HG02642 (cell line): ENCODE results near the gene FHIT.
"Not testable (repeated sequence)": the region's sequence is repeated elsewhere in the genome, so short reads cannot be mapped to it uniquely, and the experiment has no call there.

ENCODE experiments used
- ATAC-seq: cut with Tn5 transposase; IDR thresholded peaks from one replicate; pipeline ENCODE4 v1.9.1; 2021; ENCODE audit warnings: mild to moderate bottlenecking; ENCODE audit not compliant: unreplicated experiment, poor library complexity

The FHIT gene

DNA sequence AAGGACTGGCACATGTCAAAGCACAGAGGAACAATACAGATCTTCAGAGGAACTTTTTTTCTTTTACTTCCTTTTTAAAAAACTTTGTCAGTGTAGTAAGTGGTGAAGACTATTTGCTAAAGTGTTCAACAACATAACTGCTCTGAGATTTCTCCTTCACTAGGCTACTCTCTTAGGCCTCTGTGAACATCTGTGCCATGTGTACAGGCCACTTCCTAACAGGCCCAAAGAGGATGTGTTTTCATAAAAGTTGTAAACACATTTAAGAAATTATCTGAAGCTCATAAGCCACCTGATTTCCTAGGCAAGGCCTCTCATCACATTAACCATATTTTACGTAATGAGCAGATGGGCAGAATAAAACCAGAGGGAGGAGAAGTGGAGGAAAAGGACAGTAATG is 235.4 kb downstream of the FHIT start:
- no peak for ATAC-seq

DNA sequence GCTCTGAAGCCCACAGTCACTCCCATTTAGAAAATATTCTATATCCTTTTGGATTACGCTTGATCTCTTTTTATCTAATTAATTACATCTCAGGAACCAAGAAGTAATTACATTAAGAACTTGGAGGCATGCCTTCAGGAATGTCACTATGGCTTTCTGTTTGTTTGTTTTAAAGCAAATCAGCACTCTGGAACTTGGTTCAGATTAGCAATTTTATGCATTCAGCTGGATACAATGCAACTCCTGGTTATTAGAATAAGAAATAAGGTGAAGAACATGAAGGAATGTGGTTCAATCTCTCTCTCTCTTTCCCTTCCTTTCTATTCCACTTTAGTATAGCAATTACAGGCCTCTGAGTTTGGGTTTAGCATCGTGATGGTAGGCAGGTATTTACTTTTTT is 235.8 kb downstream of the FHIT start:
- no peak for ATAC-seq

- no peak for ATAC-seq
Observed at GRCh38 chr3:61008998-61009380, 242.3 kb downstream of the FHIT start.

- ATAC-seq: no peak
Observed at GRCh38 chr3:61008153-61008997, 242.9 kb downstream of the FHIT start.

DNA sequence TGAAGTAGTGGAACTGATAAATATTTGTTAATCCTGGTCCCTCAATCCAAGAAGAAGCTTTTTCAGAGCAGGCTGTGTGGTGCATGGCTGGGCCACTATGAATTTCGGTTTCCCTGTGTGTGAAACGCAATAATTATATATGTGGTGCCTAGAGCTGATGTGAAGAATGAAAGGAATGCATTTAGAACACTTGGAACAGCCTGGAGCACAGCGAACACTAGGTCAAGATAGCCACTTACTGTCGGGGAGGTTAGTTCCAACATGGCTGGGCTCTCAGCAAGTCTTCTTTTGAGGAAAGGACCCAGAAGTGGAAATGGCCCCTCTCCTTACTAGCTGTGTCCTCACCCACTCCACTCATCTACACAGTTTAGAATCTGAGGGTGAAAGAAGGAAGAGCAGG is 245.7 kb downstream of the FHIT start:
- ATAC-seq: no peak

DNA sequence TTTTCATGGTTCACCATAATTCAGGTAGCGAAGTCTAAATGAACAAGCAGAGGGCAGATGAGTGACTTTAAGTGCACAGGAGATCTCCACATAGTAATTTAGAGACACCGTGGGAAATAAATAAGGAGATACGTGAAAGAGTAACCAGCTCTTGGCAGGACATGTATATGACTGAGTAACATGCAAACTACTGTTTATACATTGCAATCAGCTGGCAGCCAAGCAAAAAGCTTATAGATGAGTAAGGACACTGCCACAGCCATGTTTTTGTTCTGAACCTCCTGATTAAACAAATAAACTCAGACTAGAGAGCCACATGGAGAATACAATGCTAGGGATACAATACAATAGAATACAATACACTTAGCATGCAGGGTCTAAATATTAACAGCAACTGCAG is 252.4 kb downstream of the FHIT start:
- ATAC-seq: no peak

- no peak for ATAC-seq
Observed at GRCh38 chr3:60992395-60992794, 258.9 kb downstream of the FHIT start.

- no peak for ATAC-seq
Observed at GRCh38 chr3:60990442-60990730, 260.9 kb downstream of the FHIT start.

DNA sequence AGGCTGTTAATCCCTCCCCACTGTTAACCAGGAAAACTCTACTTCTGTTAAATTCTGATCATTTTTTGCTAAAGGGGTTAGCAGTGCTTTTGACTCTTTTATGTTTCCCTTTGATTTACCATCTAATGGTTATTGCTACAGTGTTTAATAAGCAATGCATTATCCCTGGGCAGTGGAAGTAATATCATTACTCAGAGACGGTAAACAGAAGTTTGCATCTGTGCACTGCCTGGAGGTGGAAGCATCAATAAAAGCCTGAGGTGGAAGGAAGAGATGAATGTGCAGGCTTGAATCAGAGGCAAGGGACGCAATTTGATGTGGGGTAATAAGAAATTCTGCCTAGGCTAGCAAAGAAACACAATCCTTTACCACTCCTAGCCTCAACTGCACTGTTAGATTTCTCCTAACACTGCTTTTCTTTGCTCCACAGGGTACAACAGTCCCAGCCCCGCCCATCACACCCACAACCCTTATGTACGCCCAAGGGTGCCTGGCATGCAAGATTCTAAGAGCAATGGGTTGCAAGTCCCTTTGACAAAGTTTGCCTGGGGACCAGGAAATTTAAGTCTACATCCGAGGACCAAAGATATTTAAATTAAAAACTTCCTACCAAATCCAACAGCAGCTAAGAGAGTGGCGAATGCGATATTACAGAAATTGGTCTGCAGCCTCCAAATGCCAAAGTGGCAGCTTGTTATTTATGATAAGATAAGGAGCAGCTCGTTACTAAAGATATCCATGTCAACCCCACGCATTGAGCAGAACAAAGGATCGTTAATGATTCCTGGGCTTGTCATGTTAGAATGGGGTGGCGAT is 261.4 kb downstream of the FHIT start:
- ATAC-seq: no peak

DNA sequence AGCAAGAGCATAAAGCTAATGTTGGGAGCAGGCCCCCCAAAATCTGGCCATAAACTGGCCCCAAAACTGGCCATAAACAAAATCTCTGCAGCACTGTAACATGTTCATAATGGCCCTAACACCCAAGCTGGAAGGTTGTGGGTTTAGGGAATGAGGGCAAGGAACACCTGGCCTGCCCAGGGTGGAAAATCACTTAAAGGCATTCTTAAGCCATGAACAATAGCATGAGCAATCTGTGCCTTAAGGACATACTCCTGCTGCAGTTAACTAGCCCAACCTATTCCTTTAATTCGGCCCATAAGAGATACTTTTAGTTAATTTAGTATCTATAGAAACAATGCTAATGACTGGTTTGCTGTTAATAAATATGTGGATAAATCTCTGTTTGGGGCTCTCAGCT is 264.1 kb downstream of the FHIT start:
- ATAC-seq: not testable (repeated sequence)

- ATAC-seq: no peak
Observed at GRCh38 chr3:60986552-60986951, 264.7 kb downstream of the FHIT start.

DNA sequence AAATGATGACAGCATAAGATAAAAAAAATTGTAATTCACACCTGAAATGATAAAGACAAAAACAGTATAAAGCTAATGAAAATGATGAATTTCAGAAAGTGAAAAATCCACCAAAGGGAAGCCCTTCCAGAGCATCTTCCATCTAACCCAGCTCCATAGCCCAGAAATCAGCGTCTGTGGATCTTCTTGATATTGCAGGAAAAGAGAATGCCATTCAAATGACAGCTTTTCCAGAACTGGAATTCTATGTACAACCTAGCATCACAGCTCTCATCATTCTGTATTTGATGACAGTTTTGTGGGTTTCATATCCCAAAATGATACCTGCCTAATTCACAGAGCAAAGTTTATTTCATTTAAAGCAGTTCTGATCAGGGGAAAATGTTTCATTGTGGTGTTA is 267.3 kb downstream of the FHIT start:
- no peak for ATAC-seq

DNA sequence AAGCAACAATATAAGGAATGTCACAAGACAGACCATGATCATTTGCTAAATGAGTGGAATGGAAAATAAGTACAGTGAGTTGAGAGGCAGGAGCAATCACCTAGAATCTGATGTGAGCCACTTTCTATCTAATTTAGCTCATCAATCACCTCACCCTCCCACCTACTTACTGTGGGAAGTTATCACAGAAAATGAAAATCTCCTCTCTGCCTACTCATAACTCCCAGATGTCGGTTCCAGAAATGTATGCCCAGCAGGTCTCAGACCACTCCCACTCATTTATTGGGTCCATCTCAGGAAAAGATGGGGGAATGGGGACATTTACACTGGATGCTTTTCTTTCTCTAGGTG is 270.9 kb downstream of the FHIT start:
- ATAC-seq: no peak

- no peak for ATAC-seq
Observed at GRCh38 chr3:60979461-60980341, 271.6 kb downstream of the FHIT start.

DNA sequence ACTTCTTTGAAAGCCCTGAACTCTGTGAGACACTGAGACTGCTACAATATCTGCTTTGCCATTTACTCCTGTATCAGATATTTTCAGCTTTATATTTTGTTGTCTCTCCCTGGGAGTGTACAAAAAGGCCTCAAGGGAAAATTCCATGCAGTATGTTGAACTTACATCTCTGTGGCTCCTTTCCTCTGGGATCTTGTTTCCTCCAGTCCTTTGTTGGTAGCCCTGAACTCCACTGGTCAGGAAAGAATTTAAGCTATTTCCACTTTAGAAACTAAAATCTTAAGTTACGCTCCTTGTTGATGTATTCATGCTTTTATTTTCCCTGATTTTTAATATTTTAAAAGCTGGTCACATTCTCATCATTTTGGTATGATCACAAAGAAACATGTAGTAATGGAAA is 277.9 kb downstream of the FHIT start:
- no peak for ATAC-seq

DNA sequence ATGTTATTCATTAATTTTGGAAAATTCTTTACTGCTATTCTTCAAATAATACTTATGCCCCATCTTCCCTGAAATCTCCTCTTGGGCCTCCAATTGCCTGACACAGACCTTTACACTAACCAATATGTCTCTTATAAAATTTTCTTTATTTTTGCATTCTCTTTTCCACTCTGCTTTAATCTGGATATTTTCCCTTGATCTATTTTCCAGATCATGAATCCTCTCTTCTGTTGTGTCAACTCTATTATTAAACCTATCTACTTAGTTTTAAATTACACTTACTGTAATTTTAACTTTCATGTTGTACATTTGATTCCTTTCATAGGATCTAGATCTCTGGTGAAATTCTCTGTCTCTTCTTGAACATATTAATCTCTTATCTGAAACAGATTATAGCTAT is 278.7 kb downstream of the FHIT start:
- no peak for ATAC-seq

- no peak for ATAC-seq
Observed at GRCh38 chr3:60970850-60971249, 280.4 kb downstream of the FHIT start.

DNA sequence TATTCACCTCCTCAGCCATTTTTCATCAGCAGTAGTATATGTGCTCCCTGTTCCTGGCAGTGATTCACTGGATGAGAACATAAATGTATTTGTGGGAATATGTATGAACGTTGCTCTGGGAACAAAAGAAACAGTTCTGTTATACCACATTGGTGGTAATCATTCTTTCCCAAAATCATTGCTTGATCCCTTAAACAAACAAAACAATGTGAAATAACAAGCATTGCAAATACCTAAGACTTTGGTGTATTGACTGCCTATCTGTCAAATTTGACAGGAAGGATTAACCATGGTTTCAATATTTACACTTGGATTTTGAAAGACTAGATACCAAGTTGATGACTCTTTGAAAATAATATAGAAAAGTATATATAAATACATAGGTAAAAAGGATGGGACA is 284.1 kb downstream of the FHIT start:
- ATAC-seq: no peak

DNA sequence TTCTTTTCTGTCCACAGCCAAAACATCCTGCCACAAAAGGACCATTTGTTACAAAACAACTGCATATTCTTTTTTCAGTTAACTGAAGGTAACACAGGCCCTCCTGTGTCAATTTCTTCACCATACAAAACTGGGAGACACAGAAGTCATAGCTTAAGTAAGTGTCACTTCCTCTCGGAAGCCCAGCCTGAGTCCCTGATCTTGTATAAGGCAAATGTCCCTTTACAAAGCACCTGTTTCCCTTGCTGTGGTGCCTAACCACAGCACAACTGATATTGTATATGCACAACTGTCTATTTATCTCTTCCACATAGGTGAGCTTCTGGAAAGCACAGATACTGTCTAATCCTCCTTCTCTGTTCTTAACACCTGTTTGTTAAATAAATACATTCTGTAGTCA is 293.7 kb downstream of the FHIT start:
- no peak for ATAC-seq

GRCh38 chr3:60956729-60957128 is 294.5 kb downstream of the FHIT start:
- ATAC-seq: no peak

- ATAC-seq: no peak
Observed at GRCh38 chr3:60955034-60955433, 296.2 kb downstream of the FHIT start.
